Tongue (tissue), 2 donors: ENCODE results near the gene MYL2. TPM values are rescaled to one million over a fixed set of nuclear protein-coding genes. Genes with fewer than 3 reads are reported as not detected.

Experiments
- DNase-seq: peaks from one replicate; pipeline ENCODE4 v3.0.0-alpha.2; 2015
- total RNA-seq: library from RNA; depleted of rRNA; stranded (reverse); fragments of >200 nt; gene quantifications from one replicate; pipeline ENCODE4 v1.2.3, GENCODE V29; 2014

Gene MYL2
- total RNA-seq, 1 donor from 2014 or later, result 55.5 TPM

GRCh38 chr12:110929818-110930217, 9.4 kb upstream of the MYL2 start:
- no peak for DNase-seq

DNA sequence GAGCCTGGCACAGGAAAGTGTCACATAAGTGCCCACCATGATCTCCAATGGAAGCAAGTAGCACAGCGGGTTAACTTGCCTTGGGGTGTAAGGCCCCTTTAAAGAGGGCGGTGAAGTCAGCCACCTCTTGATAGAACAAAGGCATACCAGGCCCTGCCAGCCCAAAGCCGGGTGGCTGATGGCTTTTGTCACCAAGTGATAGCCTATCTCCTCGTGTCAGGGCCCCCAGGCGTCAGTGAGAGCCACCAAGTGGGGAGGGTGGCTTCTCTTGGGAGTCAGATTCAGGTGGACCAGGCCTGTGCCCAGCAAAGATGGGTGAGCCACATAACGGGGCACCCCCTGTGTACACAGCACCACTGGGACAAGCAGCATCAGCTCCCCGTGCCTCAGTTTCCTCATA, 8.3 kb upstream of the MYL2 start:
- DNase-seq, result no peak

- DNase-seq, result peak; percentile 41
Observed at GRCh38 chr12:110927546-110927945, 7.2 kb upstream of the MYL2 start.

DNA sequence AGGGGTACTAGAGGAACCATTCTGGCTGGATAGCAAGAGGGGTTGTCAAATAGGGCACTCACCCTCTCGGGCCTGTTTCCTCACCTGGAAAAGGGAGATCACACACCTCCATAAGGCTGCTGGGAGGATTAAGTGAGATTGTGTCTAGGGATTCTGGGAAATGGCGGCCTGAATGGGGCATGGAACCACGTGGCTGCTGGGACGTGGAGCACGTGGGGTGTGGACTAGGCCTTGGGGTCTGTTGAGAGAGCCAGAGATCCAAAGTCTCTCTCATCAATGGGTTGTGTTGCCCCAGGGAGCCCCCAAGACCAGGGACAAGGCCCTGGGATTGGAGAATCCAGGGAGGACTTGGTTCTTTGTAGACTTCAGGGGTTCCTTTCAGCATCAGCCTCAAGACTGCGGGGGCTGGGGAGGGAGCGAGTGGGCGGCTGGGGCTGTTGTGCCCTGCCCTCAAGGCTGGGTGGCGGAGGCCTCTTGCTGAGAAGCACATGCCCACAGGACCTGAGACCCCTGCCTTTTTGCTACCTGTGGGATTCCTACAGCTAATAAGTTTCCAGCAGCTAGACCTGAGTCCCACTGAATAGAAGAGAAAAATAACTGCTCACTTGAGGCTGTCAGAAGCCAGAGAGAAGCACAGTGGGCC, 3.4 kb upstream of the MYL2 start:
- DNase-seq, result no peak

DNA sequence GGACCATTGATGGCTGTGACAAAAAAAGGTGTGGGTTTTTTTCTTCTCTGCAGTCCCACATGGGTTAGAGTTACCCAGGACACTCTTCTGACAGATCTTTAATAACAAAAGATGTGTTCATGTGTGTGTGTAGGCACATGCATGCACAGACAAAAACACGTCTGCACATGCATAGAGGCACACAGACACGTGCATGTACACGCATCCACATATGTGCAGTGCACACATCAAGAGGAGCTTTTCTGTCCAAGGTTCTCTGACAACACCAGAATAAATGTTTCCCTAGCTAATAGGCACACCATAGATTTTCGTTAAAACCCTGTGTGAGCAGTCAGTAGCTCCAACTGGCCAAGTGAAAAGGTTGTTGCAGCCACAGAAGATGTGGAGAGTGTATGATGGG, 2.8 kb upstream of the MYL2 start:
- no peak for DNase-seq

DNA sequence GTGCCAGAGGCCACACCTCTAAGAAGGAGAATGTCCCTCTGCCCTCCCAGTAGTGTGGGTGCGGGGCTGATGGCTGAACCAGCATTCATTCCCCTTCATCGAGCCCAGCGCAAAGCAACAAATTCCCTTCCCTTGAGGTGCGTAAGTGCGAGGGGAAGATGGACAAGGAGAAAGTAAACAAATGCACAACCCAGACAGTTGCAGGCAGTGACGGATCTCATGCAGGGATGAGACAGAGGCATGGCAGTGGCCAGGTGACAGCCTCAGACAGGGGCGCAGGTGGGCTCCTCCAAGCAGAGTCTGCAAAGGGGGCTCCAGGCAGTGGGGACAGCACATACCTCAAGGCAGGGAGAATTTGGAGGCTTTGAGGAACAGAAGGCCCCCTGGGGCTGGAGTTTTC, 2.3 kb upstream of the MYL2 start:
- DNase-seq, result no peak

DNA sequence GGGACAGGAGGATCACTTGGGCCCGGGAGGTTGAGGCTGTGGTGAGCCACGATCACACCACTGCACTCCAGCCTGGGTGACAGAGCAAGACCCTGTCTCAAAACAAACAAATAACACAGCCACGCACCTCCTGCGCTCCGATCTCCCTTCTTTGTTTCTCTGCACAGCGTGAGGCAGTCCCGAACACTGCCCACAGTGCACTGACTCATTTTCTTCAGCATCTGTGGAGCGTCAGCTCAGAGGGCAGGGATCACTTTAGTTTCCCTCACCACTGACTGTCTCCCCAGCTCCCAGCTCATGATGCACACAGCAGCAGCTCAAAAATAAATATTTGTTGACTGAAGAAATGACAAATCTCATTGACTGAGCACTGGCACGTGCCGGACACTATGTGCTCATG, 883 bp upstream of the MYL2 start:
- no peak for DNase-seq

DNA sequence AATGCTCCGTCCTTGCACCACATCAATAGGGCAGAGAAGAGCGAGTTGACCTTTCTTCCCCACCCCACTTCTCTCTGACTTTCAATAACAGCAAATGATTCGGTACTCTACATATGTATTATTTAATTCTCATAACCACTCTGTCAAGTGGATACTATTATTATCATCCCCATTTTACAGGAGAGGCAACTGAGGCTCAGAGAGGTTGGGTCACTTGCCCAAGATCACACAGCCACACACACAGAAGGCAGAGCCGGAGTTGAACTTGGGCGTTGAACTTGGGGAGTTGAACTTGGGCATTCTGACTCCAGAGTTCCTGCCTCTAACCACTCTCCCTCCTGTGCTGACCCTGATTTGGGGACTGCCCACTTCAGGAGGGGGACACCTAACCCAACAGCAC, 659 bp downstream of the MYL2 start:
- DNase-seq, result no peak

- DNase-seq, result no peak
Observed at GRCh38 chr12:110917961-110918360, 2.4 kb downstream of the MYL2 start.

- DNase-seq, result no peak
Observed at GRCh38 chr12:110917467-110917866, 2.9 kb downstream of the MYL2 start.

DNA sequence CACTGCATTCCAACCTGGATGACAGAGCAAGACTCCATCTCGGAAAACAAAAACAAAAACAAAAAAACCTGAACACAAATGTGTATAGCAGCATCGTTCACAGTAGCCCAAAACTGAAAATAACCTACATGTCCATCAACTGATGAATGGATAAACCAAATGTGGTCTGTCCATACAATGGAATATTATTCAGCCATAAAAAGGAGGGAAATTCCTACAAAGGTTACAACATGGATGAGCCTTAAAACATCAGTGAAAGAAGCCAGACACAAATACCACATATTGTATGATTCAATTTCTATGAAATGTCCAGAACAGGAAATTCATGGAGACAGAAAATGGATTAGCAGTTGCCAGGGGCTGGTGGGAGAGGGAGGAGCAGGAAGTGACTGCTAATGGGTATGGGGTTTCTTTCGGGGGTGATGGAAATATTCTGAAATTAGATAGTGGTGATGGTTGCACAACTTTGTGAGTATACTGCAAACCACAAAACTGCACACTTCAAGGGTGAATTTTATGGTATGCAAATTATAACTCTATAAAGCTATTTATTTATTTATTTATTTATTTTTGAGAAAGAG, 4.0 kb downstream of the MYL2 start:
- no peak for DNase-seq

- DNase-seq, result no peak
Observed at GRCh38 chr12:110913119-110914056, 7.0 kb downstream of the MYL2 start.

GRCh38 chr12:110912263-110912662, 8.1 kb downstream of the MYL2 start:
- DNase-seq, result no peak

DNA sequence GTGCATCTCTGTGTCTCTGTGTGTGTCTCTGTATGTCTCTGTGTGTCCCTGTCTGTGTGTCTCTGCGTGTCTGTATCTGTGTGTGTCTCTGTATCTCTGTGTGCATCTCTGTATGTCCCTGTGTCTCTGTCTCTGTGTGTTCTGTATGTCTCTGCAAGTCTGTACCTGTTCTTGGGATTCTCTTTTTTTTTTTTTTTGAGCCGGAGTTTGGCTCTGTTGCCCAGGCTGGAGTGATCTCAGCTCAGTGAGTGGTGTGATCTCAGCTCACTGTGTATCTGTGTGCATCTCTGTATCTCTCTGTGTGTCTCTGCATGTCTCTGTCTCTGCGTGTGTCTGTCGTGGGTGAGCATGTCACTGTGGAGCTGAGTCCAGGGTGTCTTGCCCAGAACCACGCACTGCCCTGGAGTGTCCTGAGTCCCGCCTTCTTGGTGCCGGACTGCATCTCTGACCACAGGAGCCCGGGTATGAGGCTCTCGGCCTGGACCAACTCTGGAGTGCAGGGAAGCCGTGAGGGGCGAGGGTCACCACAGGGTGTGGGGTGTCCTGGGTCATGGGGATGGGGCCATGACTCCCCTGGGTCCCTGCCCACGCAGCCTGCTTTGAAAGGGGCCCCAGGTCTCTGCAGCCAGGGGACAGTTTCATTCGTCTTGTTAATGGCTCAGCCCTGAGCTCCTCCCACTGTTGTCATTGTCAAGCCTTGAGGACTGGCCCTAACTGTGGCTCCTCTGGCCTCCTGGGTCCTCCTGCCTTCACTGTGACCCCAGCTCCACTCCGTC, 11.8 kb downstream of the MYL2 start:
- no peak for DNase-seq

DNA sequence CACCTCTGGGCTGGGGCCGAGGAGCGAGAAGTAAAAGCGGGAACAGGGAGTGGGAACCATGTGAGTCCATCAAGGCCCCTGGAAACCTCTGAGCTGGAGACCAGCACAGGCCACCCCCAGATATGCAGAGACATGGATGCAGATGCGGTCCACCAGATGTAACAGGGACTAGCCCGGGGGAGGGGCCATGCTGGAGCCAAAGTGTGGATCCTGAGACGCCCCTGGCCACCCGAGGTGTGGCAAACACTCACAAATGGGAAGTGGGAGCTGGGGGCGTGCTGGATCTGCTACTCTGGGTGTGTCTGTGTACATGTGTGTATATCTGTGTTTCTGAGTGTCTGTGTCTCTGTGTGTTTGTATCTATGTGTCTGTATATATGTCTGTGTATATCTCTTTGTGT, 12.8 kb downstream of the MYL2 start:
- DNase-seq, result no peak

DNA sequence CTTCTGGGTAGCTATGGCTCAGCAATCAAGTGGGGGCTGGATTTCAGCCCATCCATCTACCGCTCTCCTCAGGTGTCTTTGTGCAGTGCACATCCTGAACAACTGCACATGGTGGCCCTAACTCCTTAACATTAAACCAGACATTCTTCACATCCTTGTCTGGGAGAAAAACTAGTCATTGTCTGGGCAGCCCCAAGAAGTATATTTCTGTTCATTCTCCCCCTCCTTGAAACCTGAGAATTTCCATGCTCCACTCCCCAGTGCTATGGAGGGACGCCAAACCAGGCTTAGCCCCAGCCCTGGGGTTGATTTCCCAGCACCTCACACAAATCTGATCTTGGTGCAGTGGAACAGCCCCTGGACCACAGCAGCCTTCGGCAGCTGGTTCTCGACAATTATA, 13.4 kb downstream of the MYL2 start:
- no peak for DNase-seq

DNA sequence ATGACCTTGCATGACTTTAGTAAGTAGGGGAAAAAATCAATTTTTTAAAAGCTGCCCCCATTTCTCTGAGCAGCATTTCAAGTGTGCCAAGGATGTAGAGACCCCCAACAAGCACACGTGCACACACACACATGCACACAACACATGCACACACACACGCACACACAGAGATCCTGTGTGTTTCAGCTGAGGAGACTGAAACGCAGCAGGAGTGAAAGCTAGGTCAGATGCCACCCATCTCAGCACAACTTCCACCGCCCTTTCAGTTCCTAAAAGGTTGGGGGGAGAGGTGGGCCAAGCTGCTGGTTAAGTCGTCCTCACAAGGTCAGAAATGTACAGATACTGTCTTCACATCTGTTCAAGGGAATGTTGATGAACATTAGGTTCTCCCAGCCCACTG, 13.9 kb downstream of the MYL2 start:
- no peak for DNase-seq

- no peak for DNase-seq
Observed at GRCh38 chr12:110906083-110906482, 14.3 kb downstream of the MYL2 start.

DNA sequence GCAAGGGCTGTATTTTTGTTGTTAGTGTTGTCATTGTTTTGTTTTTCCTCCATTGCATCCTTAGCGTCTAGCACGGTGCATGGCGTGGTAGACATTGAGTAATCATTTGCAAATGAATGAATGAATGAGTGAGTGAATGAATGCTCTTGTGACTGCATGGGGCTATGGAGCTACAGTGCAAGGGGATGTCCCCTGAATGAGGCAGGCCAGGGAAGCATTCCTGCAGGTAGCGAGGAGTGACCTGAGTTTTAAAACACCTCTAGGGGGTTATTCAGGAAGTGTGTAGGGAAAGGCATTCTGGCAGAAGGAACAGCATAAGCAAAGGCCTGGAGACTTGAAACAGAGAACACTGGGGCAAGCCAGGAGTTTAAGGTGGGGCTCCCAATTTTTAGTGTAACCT, 16.9 kb downstream of the MYL2 start:
- no peak for DNase-seq

DNA sequence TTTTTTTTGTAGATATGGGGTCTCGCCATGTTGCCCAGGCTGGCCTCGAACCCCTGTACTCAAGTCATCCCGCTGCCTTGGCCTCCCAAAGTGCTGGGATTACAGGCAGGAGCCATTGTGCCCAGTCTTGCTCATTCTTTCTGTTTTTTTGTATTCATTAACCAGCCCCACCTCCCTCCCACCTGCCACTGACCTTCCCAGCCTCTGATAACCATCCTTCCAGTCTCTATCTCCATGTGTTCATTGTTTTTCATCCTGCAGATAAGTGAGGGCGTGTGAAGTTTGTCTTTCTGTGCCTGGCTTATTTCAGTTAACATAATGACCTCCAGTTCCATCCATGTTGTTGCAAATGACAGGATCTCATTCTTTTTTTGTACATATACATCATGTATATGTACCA, 19.0 kb downstream of the MYL2 start:
- no peak for DNase-seq

GRCh38 chr12:110896559-110896958, 23.8 kb downstream of the MYL2 start:
- DNase-seq, result no peak

DNA sequence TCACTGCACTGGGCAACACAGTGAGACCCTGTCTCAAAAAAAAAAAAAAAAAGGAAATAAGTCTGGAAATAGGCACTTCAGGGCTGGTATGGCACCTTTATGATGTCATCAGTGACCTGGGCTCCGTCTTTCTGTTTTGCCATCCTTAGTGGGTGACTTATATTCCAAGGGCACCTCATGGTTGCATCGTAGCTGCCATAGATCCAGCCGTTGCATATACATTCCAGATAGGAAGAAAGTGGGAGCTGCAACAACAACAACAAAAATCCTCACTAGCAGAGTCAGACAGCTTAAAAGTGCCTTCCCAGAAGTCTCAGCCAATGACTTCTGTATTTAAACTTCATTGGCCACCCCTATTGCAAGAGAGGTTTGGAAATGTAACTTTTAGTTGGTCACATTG, 26.4 kb downstream of the MYL2 start:
- no peak for DNase-seq

DNA sequence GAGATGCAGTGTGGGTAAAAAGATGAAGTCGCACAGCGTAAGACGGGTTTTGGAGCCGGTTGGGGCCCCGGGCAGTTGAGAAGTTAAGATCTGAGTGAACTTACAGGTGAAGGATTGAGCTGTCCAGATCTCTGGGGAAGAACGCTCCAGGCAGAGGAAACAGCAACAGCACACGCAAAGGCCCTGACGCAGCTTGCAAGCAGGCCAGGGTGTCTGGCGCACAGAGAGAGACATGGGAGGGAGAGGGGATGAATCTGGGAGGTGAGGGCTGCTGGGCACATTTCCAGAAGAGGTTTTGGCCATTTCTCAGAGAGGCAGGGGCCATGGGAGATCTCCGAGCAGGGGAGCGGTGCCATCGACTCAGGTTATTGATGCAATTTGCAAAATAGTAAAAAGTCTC, 31.0 kb downstream of the MYL2 start:
- DNase-seq, result no peak
